A549 (cell line): ENCODE measurements around the gene RUSC1. TPM values are rescaled to one million over a fixed set of nuclear protein-coding genes. Genes with fewer than 3 reads are reported as not detected.

Source experiments
- ATAC-seq, 2 experiments: fragments of 200-7000 bp in 1 of 2; fragments of >200 bp in 1 of 2; cut with Nextera tagmentation in 1 of 2; cut with Tn5 transposase in 1 of 2; 3 replicates each; pipeline versions ENCODE4 v1.8.0 to v1.9.1; 2018 to 2020; ENCODE audit warnings: mild to moderate bottlenecking in 1 of 2, moderate library complexity in 1 of 2
- CTCF ChIA-PET: fragments of 300-600 bp; sonication (Branson Sonifier 250); formaldehyde crosslinking; extraction: SDS; loops from one replicate; lab custom pipeline; 2021; ENCODE audit warnings: antibody characterized with exemption, inconsistent platforms; lab: Yijun Ruan, JAX
- POLR2A ChIA-PET: fragments of 350-600 bp; formaldehyde crosslinking; extraction: SDS; loops from one replicate; lab custom pipeline; 2021; ENCODE audit warnings: antibody characterized with exemption, inconsistent platforms; lab: Yijun Ruan, JAX
- DNase-seq, 2 experiments: peaks; one replicate each; pipeline versions ENCODE4 v3.0.0 to v3.0.0-alpha.2; 2011 to 2016; ENCODE audit warnings: low read depth in 1 of 2, low spot score in 1 of 2
- FAIRE-seq: peaks from 2 replicates; lab custom pipeline; 2011; peaks lifted over from hg19 to GRCh38; lab: Jason Lieb, UNC
- H3K27ac ChIP-seq, 2 experiments: fragments of >200 bp; sonication (Bioruptor Twin); formaldehyde crosslinking; 3 replicates each; pipeline ENCODE4 v1.5.1; 2016 to 2017
- H3K4me1 ChIP-seq: fragments of >200 bp; sonication (Bioruptor Twin); formaldehyde crosslinking; 3 replicates; pipeline ENCODE4 v1.6.1; 2016
- H3K4me2 ChIP-seq: fragments of >200 bp; sonication (Bioruptor Twin); formaldehyde crosslinking; 3 replicates; pipeline ENCODE4 v1.6.1; 2016
- H3K4me3 ChIP-seq: fragments of >200 bp; sonication (Bioruptor Twin); formaldehyde crosslinking; 3 replicates; pipeline ENCODE4 v1.5.1; 2016
- H3K9me3 ChIP-seq: fragments of >200 bp; sonication (Bioruptor Twin); formaldehyde crosslinking; 3 replicates; pipeline ENCODE4 v1.6.1; 2016
- CBX2 ChIP-seq: fragments of 200-600 bp; sonication (generic); IDR thresholded peaks from 2 replicates; pipeline ENCODE4 v1.6.1; 2016; ENCODE audit warnings: low read depth, mild to moderate bottlenecking, borderline replicate concordance
- CBX8 ChIP-seq: fragments of 200-600 bp; sonication (generic); IDR thresholded peaks from 2 replicates; pipeline ENCODE4 v1.6.1; 2016
- CEBPB ChIP-seq, 2 experiments: fragments of >200 bp in 1 of 2; sonication (Bioruptor Twin) in 1 of 2; formaldehyde crosslinking in 1 of 2; IDR thresholded peaks; 2 replicates each; pipeline ENCODE4 v1.6.1; 2012 to 2016
- CTCF ChIP-seq: fragments of >200 bp; sonication (Bioruptor Twin); formaldehyde crosslinking; IDR thresholded peaks from 3 replicates; pipeline ENCODE4 v1.5.1; 2016
- E2F6 ChIP-seq: IDR thresholded peaks from 2 replicates; pipeline ENCODE4 v1.6.1; 2012; ENCODE audit warnings: low read depth, borderline replicate concordance
- EP300 ChIP-seq, 2 experiments: fragments of >200 bp; sonication (Bioruptor Twin); formaldehyde crosslinking; IDR thresholded peaks; 2 replicates in 1 of 2; 3 replicates in 1 of 2; pipeline ENCODE4 v1.6.1; 2016 to 2017
- FOSL2 ChIP-seq, 2 experiments: fragments of 450-650 bp in 1 of 2; fragments of >200 bp in 1 of 2; sonication (Bioruptor Twin) in 1 of 2; formaldehyde crosslinking; IDR thresholded peaks; 2 replicates each; pipeline versions ENCODE4 v1.5.0 to v1.6.1; 2016 to 2020; ENCODE audit warnings: mild to moderate bottlenecking in 1 of 2, moderate library complexity in 1 of 2
- FOXS1 ChIP-seq: fragments of 250-450 bp; sonication (Bioruptor Pico); IDR thresholded peaks from 2 replicates; pipeline ENCODE4 v1.5.0; 2020; ENCODE audit warnings: mild to moderate bottlenecking, moderate library complexity
- GATA3 ChIP-seq: IDR thresholded peaks from 2 replicates; pipeline ENCODE4 v1.6.1; 2012; ENCODE audit warnings: borderline replicate concordance
- HEYL ChIP-seq: fragments of 250-450 bp; sonication (Bioruptor Pico); IDR thresholded peaks from 2 replicates; pipeline ENCODE4 v1.8.0; 2021; ENCODE audit warnings: mild to moderate bottlenecking, moderate library complexity
- JUN ChIP-seq, 2 experiments: fragments of >200 bp; sonication (Bioruptor Twin); formaldehyde crosslinking; IDR thresholded peaks; 2 replicates in 1 of 2; 3 replicates in 1 of 2; pipeline ENCODE4 v1.6.1; 2016 to 2017
- JUNB ChIP-seq: fragments of >200 bp; sonication (Bioruptor Twin); formaldehyde crosslinking; IDR thresholded peaks from 2 replicates; pipeline ENCODE4 v1.6.1; 2016
- KDM1A ChIP-seq: fragments of 200-600 bp; sonication (generic); IDR thresholded peaks from 2 replicates; pipeline ENCODE4 v1.6.1; 2016; ENCODE audit warnings: low read depth, mild to moderate bottlenecking
- KDM5A ChIP-seq: fragments of 200-600 bp; sonication (generic); IDR thresholded peaks from 2 replicates; pipeline ENCODE4 v1.6.1; 2016; ENCODE audit warnings: antibody characterized with exemption, mild to moderate bottlenecking
- MYC ChIP-seq: IDR thresholded peaks from 2 replicates; pipeline ENCODE4 v1.6.1; 2012; ENCODE audit warnings: mild to moderate bottlenecking, inconsistent platforms, low read length, improper control_type of control experiment, borderline replicate concordance
- NFE2L2 ChIP-seq: fragments of 150-350 bp; conservative IDR thresholded peaks from 2 replicates; pipeline ENCODE4 v1.6.1; 2014; ENCODE audit warnings: low read length
- NR3C1 ChIP-seq: fragments of >200 bp; sonication (Bioruptor Twin); formaldehyde crosslinking; IDR thresholded peaks from 3 replicates; pipeline ENCODE4 v1.6.1; 2017
- PHF8 ChIP-seq: fragments of 200-600 bp; sonication (generic); IDR thresholded peaks from 2 replicates; pipeline ENCODE4 v1.6.1; 2016; ENCODE audit warnings: low read depth, mild to moderate bottlenecking, antibody characterized with exemption, moderate library complexity, borderline replicate concordance
- RAD21 ChIP-seq, 2 experiments: fragments of >200 bp in 1 of 2; sonication (Bioruptor Twin) in 1 of 2; formaldehyde crosslinking in 1 of 2; IDR thresholded peaks in 1 of 2; conservative IDR thresholded peaks in 1 of 2; 2 replicates in 1 of 2; 3 replicates in 1 of 2; pipeline ENCODE4 v1.6.1; 2012 to 2018; ENCODE audit warnings: inconsistent platforms in 1 of 2
- RARB ChIP-seq: fragments of 250-450 bp; sonication (Bioruptor Pico); IDR thresholded peaks from 2 replicates; pipeline ENCODE4 v1.8.0; 2021; ENCODE audit warnings: mild to moderate bottlenecking, moderate library complexity
- RCOR1 ChIP-seq: fragments of 150-350 bp; IDR thresholded peaks from 2 replicates; pipeline ENCODE4 v1.6.1; 2014; ENCODE audit warnings: antibody characterized with exemption, low read length, low read depth
- RFX5 ChIP-seq: fragments of 450-650 bp; IDR thresholded peaks from 2 replicates; pipeline ENCODE4 v1.7.1; 2014; ENCODE audit warnings: antibody characterized with exemption, mild to moderate bottlenecking, moderate library complexity
- SMC3 ChIP-seq: fragments of >200 bp; sonication (Bioruptor Twin); formaldehyde crosslinking; IDR thresholded peaks from 3 replicates; pipeline ENCODE4 v1.6.1; 2018; ENCODE audit warnings: inconsistent platforms
- SREBF2 ChIP-seq: fragments of 450-650 bp; IDR thresholded peaks from 2 replicates; pipeline ENCODE4 v1.6.1; 2014; ENCODE audit warnings: mild to moderate bottlenecking, moderate library complexity
- TFCP2L1 ChIP-seq: fragments of 250-450 bp; sonication (Bioruptor Pico); IDR thresholded peaks from 2 replicates; pipeline ENCODE4 v1.5.0; 2021; ENCODE audit warnings: mild to moderate bottlenecking
- ZC3H11A ChIP-seq: fragments of 450-650 bp; IDR thresholded peaks from 2 replicates; pipeline ENCODE4 v1.6.1; 2014; ENCODE audit warnings: antibody characterized with exemption, mild to moderate bottlenecking
- ZNF302 ChIP-seq: fragments of 250-450 bp; sonication (Bioruptor Pico); IDR thresholded peaks from 2 replicates; pipeline ENCODE4 v1.9.0; 2021; ENCODE audit warnings: inconsistent platforms, mild to moderate bottlenecking, moderate library complexity
- WGBS: methylation state at CpG from one replicate; pipeline ENCODE4 v1.1.6; 2017; ENCODE audit errors: missing lambda C conversion rate; 5-methylcytosine and 5-hydroxymethylcytosine counted together
- polyA plus RNA-seq, 4 experiments: library from polyadenylated mRNA; depleted of rRNA in 3 of 4; stranded (reverse); fragments of >200 nt; fragmentation: RNase III in 1 of 4; extraction: RNeasy Plus Mini Kit Qiagen cat#74134 plus additional on column Dnase treatment in 1 of 4; gene quantifications; 2 replicates in 3 of 4; 3 replicates in 1 of 4; pipeline ENCODE4 v1.2.3, GENCODE V29; 2011 to 2017
- TF ChIP-seq, protein P1 (sequence below): fragments of >200 bp; sonication (Bioruptor Twin); formaldehyde crosslinking; IDR thresholded peaks from 2 replicates; pipeline ENCODE4 v1.6.1; 2016
- TF ChIP-seq, protein P2 (sequence below): fragments of >200 bp; sonication (Bioruptor Twin); formaldehyde crosslinking; IDR thresholded peaks from 3 replicates; pipeline ENCODE4 v1.6.1; 2016

The RUSC1 gene
- polyA plus RNA-seq, 2 of the 4 experiments (the other 2 are of a cell fraction) = 27.8 to 32.2 TPM

DNA sequence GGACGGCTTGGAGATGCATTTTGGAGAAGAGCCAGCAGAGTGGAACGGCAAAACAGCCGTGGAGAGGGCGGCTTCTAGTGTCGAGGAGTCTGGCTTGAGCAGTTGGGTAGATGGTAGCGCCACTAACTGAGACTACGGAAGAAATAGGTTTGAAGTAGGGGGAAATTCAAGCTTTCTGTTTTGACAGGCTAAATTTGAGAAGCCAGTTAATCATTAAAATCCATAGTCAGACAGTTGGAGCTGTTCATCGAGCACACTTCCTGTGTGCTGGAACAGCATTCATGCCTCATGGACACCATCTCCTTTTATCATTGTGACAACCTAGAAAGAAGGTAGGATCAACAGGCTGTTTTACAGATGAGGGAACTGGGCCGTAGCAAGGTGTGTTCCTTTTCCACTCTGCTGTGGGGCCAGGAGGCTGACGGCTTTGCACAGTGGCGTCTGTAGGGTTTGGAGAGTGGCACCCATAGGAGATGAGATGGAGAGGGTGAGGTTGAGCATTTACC lies 16.1 kb upstream of the RUSC1 start:
- 82% methylated on average over 11 of the region's 11 CpGs for WGBS
- no peak for ATAC-seq
- Histone ChIP-seq H3K4me1 (peaks cover 21% of the 10 kb centered on the region; the same call in 2 of the 3 replicates), H3K9me3 (no peaks in the 10 kb centered on the region), H3K4me3 (no peak overlapping the region), H3K4me2 (no peak overlapping the region), H3K27ac (no peak overlapping the region)
- no peak for FAIRE-seq
- TF ChIP-seq NFE2L2 = no peak
- TF ChIP-seq TFCP2L1 (CRISPR knock-in tag) = no peak
- TF ChIP-seq, protein P1, sequence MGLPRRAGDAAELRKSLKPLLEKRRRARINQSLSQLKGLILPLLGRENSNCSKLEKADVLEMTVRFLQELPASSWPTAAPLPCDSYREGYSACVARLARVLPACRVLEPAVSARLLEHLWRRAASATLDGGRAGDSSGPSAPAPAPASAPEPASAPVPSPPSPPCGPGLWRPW = no peak
- TF ChIP-seq RCOR1 = no peak
- no peak for DNase-seq
- CTCF ChIA-PET = interaction anchor here (0.9 to 7.1 kb wide), 5 partner anchors 12 to 54 kb away, joined by 3 to 54 read pairs (median 18); no protein-coding TSS in a partner anchor
- POLR2A ChIA-PET = no interaction called here

DNA sequence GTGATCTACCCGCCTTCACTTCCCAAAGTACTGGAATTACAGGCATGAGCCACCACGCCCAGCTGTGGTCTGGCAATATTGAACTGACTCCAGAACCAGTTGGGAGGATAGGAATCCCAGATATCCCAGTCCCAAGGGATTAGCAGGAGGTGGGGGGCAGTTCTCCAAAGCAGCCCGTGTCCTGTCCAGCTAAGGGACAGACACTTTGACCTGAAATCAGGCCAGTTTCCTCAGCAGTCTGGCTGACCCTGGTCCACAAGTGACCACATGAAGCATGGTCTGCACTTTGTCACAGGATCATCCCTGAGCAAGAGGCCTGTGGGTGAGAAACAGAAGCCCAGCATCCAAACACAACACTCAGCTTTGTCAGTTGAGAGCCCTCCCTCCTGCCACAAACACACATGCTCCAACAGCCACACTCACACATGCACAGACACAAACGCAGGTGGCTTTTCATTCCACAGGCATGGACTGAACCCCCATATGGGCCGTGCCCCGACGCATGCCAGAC lies 14.8 kb upstream of the RUSC1 start:
- Histone ChIP-seq H3K27ac (peak overlapping the region in 1 of 2 experiments; percentile 32; a peak in 2 of 6 replicates), H3K4me2 (no peak overlapping the region), H3K4me1 (peaks cover 27% of the 10 kb centered on the region), H3K9me3 (no peaks in the 10 kb centered on the region), H3K4me3 (no peak overlapping the region)
- DNase-seq (no peak), ATAC-seq (no peak), FAIRE-seq (no peak)
- WGBS = 74% methylated on average over 6 of the region's 7 CpGs
- ChIA-PET CTCF (interaction anchor here (0.6 to 7.1 kb wide), 6 partner anchors 11 to 56 kb away, joined by 3 to 54 read pairs (median 14); no protein-coding TSS in a partner anchor), POLR2A (no interaction called here)
- TF ChIP-seq E2F6 (no peak), FOXS1 (CRISPR knock-in tag) (no peak), KDM1A (no peak), ZNF302 (CRISPR knock-in tag) (no peak), JUN (IDR thresholded peaks at IDR 0.05) (no peak), SREBF2 (no peak), CBX8 (no peak)

GRCh38 chr1:155307247-155307740 lies 13.4 kb upstream of the RUSC1 start:
- Histone ChIP-seq H3K4me1 (peaks cover 27% of the 10 kb centered on the region), H3K4me2 (no peak overlapping the region), H3K4me3 (no peak overlapping the region), H3K9me3 (no peaks in the 10 kb centered on the region), H3K27ac (peak overlapping the region in 1 of 2 experiments; percentile 80; a peak in 3 of 6 replicates)
- ATAC-seq (peak in 1 of 2 experiments; percentile 19; a peak in 2 of 6 replicates), FAIRE-seq (no peak), DNase-seq (peak in 1 of 2 experiments; percentile 73)
- POLR2A ChIA-PET = interaction anchor here (0.6 to 1.0 kb wide), 3 partner anchors 16 to 35 kb away, joined by 3 to 4 read pairs (median 3); no protein-coding TSS in a partner anchor
- 78% methylated on average over 6 of the region's 6 CpGs for WGBS
- CTCF ChIA-PET = interaction anchor here (0.7 to 7.1 kb wide), 18 partner anchors 10 to 823 kb away, joined by 3 to 54 read pairs (median 4); partner anchors contain the start of genes MTX1 and THBS3
- TF ChIP-seq MYC (no peak), PHF8 (no peak), RAD21 (conservative IDR thresholded peaks at IDR 0.05 in 1 of 2, IDR thresholded peaks at IDR 0.05 in 1 of 2) (peak in 1 of 2 experiments; percentile 54; a peak in 3 of 5 replicates), GATA3 (no peak), ZC3H11A (no peak), EP300 (IDR thresholded peaks at IDR 0.05) (no peak), CBX8 (no peak), FOSL2 (IDR thresholded peaks at IDR 0.05) (no peak), FOSL2 (CRISPR knock-in tag; IDR thresholded peaks at IDR 0.05) (no peak), CTCF (peak; percentile 34; the same call in 2 of the 3 replicates), HEYL (CRISPR knock-in tag) (peak; percentile 39; the same call in 1 of the 2 replicates), NR3C1 (no peak), TFCP2L1 (CRISPR knock-in tag) (no peak), KDM1A (no peak), RFX5 (no peak), CEBPB (IDR thresholded peaks at IDR 0.05) (peak in 1 of 2 experiments; percentile 65; a peak in 2 of 4 replicates), SMC3 (peak; percentile 33; the same call in 1 of the 3 replicates), RCOR1 (no peak), CBX2 (no peak), RARB (CRISPR knock-in tag) (no peak), KDM5A (no peak), NFE2L2 (no peak), JUNB (no peak)
- TF ChIP-seq, protein P1 = no peak
- TF ChIP-seq, protein P2, sequence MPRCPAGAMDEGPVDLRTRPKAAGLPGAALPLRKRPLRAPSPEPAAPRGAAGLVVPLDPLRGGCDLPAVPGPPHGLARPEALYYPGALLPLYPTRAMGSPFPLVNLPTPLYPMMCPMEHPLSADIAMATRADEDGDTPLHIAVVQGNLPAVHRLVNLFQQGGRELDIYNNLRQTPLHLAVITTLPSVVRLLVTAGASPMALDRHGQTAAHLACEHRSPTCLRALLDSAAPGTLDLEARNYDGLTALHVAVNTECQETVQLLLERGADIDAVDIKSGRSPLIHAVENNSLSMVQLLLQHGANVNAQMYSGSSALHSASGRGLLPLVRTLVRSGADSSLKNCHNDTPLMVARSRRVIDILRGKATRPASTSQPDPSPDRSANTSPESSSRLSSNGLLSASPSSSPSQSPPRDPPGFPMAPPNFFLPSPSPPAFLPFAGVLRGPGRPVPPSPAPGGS = no peak
